Hypothalamus (tissue), 51 donors: ENCODE data around the gene RPL10A.

Experiments used
- DNase-seq, 51 donors: peaks; one replicate each; lab custom pipeline; 2025; lab: John Stamatoyannopoulos, UW

RPL10A gene

DNA sequence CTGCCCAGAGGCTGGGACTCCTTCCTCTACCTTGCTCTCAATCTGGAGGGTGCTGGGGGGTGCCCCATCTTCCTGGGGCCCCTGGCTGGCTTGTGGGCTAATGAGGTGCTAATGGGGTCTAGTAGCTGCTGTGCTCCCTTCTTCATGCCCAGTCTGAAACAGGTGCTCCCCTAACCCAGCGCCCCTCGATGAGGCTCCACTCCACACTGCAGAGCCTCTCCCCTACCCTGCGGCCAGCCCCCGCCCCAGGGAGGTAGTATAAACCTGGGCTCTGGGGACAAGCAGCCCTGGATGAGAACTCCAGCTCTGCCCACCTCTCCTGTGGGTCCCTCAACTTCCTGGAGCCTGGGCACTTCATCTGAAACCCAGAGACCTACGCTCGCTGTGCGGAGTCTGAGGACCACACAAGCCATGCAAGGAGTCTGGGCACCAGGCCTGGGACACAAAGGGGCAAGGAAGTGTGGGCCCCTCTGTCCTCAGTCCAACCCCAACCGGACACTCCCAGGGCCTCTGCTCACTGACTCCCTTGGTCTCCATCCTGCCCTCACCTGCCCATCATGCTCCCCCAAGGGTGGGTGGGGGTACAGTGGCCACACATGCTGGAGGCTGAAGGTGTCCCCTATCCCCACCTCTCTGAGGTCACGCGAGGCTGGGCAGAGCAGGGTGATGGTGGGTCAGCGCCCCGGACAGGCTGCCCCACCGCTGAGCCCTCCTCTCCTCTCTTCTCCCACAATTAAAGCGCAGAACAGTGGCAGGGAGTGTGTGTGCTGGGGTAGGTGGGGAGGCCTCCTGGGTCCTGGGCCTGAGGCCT, 6.1 kb downstream of the RPL10A start:
- DNase-seq = no peak

DNA sequence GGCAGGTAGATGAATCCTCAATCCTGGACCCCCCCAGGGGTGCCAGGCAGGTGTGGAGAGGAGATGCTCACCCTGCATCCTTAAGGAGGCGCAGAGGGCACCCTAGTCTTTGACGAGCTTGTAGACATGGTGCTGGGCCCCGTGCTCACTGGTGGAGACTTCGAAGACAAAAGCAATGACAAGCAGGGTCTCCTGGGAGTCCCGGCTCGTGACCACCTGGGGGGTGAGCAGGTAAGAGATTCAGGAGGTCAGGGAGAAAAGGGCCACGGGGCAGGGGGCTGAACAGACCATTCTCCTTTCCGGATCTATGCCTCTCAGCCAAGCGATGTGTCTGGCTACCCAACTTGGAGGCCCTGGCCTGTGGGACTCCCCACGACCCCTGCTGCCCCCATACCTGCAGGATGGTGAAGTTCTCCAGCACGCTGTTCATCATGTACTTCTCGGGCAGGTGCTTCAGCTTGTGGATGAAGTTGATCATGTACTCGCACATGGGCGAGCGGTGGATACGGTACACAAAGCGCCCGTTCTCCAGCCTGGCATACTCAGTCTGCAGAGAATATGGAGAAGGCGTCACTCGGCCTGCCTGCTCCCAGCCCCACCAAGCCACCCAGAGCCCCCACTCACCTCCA, 6.9 kb downstream of the RPL10A start:
- no peak for DNase-seq

DNA sequence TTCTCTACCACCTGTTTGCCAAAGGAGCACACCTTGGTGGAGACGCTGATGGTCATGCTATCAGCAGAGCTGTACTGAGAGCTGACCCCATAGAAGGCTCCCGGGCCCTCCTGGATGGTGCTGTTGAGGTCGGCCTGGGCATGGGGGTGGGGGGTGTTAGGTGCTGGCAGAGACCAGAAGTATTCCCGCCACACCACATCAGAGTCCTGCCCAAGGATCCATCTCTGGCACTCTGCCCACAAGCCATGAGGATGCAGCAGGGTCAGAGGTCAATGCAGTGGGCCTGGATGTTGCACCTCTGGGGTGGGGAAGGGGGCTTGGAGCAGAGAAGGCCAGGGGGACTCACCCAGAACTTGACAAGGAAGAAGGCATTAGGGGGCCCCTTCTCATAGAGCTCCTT, 7.4 kb downstream of the RPL10A start:
- DNase-seq = no peak

DNA sequence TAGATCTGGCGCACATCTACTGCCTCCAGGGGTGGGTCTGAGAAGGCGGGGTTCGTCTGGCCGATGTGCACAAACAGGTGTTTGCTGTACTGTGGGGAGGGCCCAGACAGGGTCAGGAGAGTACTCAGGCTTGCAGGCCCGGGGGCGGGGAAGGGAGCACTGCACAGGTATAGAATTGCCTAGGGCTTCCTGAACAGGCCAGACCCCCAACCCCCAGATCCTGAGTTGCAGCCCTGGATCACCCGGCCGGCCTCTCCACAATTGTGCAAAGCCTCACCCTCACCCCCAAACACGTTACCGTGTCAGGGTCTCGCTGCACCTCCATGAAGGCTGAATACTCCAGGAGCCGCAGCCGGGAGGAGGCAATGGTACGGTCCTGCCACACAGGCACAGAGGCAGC, 7.8 kb downstream of the RPL10A start:
- DNase-seq = no peak

DNA sequence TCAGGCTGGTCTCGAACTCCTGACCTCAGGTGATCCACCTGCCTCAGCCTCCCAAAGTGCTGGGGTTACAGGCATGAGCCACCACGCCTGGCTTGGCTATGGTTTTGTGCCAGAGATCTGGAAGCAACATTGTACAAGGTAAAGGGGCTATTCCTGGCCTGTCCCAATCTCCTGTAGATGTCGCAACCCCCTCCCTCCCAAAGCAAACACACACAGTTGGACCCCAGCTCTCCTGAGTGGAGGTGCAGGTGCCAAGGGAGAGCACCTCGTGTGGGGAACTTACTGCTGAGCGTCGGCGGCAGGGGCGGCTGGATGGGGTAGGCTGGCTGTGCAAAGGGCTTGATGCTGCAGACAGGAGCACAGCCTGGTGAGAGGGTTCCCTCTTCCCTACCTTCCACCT, 8.8 kb downstream of the RPL10A start:
- no peak for DNase-seq

DNA sequence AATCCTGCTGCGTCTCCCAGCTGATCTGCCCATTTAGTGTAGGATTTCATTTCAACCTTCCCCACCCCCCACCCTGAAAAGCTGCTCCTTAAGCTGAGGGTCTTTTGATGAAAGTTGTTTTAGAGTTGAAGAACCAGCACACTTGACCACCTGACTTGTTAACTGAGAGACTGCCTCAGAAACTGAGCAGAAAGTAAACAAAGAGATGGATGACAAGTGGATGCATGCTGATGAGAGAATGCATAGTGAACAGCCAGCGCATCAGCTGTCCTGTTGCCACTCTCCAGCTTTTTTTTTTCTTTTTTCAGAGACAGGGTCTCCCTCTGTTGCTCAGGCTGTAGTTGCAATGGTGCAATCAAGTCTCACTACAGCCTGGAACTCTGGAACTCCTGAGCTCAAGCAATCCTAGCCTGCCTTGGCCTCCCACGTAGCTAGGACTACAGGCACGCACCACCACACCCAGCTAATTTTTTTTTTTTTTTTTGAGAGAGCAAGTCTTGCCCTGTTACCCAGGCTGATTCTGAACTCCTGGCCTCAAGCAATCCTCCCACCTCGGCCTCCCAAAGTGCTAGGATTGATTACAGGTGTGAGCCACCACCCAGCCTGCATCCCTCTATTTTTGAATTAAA, 9.5 kb downstream of the RPL10A start:
- DNase-seq = no peak

DNA sequence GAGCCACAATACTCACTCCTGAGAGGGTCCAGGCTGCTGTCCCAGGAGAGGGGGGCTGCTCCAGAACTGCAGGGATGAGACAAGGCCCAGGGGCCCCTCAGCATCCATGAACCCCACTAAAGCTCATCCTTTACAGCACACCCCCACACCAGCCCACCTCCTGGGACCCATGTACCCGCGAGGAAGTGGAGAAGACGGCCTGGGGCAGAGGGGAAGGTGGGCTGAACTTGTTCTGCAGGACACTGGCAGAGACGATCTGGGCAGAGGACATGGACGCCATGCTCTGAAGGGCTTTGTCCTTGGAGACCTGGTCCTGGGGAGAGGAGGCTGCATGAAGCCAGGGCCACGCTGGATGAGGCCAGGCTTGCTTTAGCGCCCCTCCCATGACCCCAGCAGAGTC, 10.1 kb downstream of the RPL10A start:
- no peak for DNase-seq

DNA sequence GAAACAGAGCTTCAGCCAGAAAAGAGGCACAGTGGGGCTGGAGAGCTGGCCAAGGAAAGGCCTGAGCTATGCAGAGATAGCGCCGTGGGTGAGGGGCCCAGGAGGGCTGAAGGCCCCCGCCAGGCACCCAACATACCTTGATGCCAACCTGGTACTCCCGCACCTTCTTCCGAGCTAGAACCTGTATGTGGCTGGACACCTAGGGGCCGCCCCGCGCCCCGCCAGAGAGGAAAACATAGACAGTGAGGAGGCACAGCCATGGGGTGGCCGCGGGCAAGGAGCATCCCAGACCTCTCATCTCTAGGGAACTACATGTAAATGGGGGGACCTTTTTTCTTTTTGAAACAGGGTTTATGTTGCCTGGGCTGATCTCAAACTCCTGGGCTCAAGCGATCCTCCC, 12.0 kb downstream of the RPL10A start:
- DNase-seq = no peak

DNA sequence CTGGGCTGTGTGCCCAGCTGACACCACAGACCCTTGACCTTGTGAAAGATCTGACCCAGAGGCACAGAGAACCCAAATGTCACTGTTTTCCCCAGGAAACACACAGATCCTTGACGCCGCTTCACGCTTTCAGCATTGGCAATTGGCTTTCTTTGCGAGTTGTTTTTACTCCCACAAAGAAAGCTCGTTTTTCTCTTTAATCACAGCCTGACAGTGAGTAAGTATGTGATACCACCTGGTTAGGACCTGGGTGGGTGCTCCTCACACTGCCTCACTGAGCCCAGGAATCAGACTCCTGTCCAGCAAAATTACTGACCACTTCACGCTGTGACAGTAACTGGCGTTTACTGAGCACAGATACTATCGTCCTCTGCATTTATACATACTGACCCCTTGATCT, 13.0 kb downstream of the RPL10A start:
- DNase-seq = no peak

DNA sequence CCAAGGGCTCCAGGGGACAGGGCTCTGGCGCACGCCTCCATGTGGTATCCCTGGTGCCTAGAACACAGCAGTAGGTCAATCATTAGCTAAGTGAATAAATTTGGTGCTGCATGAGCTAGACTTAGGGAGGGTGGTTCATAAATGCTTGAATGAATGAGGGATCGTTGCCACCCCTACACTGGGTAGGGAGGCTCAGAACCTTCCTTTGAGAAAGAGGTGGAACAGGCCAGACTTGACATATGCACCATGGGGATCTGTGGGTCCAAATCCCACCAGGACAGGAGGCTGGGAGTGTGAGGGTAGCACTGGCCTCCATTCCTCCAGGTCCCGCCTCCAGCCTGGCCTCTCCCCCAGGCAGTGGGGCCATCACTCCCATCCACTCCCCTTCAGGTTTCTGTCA, 14.9 kb downstream of the RPL10A start:
- no peak for DNase-seq

DNA sequence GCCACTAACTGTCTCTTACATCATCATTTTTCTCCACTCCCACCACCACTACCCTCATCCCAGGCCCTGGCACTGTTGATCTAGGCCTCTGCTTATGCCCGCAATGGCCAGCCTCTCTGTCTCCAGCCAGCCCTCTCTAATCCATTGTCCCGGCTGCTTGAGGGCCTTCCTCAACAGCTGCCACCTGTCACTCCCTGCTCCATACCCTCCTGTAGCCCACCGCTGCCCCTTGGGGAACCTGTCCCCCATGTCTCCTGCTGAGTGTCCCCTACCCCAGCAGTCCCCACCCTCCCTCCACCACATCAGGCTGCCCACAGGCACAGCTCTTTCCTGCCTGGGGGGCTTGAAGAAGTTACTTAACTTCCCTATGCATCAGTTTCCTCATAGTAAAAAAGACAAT, 15.3 kb downstream of the RPL10A start:
- DNase-seq = no peak

DNA sequence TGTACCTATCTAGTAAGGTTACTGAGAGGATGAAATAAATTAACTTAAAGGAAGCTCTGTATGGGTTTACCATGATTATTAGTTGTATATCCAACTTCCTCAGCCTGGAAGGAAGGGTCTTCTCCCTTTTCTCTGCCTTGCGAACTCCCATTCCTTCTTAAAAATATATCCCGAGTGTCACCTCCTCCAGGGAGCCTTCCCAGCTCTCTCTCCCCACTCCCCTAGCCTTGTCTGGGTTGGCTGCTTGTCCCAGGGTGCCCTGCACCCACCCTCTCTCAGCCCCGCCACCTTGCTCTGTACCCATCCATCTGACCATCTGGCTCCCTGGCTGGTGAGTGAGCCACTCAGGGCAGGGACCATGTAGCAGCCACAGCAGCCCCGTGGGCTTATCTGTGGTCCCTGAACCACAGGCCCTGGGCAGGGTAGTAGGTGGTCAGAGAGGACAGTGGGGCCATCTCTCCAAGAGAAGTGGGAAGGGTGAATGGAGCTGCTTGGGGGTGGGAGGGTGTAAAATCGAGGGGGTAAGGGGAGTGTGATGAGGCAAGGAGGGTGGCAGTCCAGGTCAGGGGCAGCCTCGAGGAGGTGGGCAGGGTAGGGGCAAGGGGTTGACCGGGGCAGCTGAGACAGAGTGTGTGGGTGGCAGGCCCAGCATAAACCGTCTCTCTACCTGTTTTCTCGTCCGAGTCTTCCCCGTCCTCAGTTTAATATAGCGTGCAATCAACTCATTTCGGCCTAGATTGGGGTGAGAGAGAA, 15.9 kb downstream of the RPL10A start:
- no peak for DNase-seq

DNA sequence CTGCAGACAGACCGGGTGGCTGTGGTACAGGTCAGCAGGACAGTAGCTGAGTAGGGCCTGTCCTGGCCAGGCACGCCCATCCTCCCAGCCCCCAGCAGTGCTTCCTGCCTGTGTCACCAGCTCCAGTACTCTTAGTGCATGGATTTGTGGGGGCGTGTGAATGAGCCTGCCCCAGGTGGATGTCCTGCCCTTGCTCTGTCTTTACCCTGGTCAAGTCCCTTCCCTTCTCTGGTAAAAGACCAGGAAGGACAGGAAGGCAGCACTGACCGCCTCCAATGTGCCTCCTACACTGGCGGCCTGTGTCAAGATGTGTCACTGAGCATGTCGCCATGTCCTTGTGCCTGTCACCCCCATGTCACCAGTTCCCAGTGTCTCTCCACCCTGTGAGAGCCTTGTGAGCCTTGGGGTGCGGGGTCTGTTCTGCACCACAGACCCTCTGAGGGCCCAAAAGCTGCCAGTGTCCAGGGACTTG, 16.8 kb downstream of the RPL10A start:
- DNase-seq = no peak

DNA sequence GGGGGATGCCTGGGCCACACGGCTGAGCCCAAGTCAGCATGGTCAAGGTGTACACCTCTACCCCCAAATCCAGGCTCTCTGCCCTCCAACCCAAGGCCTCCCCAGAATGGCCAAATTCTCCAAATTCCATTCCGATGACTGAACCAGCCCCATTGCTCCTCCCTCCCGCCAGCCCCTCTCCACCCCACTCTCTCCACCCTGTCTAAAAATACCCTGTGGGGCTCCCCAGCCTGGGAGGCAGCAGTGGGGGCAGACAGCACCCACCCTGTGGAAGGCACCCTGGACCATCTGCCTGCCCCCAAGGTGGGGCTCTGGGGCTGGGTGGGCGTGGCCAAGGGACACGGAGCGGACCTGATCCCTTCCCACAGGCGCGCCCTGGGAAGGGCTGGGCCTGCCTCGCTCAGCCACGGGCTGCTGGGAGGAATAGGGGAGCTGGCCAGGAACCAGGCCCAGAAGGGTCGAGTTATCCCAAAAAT, 17.2 kb downstream of the RPL10A start:
- DNase-seq = no peak

DNA sequence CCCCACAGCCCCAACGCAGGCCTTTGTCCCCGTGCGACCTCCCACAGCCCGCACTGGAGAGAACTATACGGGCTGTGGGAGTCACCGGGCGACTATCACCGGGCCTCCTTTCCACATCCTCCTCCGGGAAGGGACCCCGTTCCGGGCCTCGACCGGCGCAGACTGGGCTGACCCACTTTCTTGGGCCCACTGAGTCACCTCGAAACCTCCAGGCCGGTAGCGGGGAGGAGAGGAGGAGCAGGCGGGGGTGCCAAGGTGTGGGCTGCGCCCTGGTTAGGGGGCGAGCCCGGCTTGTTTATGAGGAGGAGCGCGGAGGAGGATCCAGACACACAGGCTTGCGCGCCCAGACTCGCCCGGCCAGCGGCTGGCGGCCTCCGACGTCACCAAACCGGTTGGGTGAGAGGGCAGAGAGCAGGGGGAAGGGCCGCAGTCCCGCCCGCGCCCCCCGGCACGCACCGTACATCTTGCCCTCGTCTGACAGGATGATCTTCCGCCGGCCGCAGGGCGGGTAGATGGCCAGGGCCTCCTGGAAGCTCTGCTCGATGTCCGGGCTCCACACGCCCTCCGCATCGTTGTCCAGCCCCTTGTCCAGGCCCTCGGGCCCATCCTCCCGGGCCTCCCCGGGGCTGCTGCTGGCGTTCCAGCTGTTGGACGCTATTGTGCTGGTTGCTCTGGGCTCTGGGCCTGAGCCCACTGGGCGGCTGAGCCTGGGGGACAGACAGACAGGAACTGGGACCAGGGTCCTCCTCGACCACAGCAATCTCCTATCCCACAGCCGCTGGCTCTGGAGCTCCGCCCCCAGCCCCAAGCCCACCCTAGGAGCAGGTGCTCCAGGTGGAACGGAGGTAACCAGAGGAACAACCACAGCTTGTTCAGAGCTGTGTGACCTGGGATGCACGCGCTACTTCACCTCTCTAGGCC, 18.1 kb downstream of the RPL10A start:
- DNase-seq = no peak

DNA sequence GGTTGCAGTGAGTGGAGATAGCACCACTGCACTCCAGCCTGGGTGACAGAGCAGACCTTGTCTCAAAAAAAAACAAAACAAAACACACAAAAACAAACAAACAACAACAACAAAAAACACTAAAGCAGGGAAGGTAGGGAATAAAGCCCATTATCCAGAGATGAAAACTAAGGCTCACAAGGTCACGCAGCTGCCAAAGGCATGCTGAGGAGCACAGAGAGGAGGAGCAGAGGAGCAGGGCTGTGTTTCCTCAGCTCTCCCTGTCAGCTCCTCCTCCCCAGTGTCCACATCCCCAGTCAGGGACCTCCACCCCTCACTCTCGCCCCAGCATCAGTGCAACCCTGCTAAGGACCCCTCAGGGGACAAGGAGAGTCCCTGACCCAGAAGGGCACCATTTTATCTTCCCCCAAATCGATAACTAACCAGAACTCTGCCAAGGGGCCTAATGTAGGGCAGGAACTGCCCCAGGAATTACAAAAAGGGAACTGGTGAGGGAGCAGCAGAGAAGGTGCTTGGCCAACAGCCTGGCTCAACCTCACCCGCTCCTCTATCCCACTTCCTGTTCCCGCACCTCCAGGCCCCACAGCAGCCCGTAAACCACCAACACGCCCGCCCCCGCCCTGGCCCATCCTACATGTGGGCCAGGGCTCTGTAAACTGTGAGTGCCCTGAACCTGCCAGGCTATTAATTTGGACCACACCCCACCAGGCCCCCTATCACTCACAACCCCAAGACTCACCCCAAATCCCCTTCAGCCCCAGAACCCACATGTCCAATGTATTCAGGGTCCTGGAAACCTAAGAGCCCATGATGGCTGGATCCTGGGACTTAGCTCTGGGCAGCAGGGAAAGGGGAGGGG, 19.7 kb downstream of the RPL10A start:
- no peak for DNase-seq

DNA sequence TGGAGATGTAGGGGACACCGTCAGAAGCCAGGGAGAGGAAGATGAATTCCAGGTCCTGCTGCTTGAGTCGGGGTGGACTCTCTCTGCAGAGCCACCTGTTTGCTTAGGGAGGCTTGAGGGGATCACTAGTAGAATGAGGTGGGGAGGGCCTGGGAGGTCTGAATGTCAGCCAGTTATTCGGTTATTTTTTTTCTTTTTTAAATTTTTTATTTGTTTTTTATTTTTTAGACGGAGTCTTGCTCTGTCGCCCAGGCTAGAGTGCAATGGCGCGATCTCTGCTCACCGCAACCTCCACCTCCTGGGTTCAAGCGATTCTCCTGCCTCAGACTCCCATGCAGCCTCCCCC, 20.3 kb downstream of the RPL10A start:
- DNase-seq = no peak

DNA sequence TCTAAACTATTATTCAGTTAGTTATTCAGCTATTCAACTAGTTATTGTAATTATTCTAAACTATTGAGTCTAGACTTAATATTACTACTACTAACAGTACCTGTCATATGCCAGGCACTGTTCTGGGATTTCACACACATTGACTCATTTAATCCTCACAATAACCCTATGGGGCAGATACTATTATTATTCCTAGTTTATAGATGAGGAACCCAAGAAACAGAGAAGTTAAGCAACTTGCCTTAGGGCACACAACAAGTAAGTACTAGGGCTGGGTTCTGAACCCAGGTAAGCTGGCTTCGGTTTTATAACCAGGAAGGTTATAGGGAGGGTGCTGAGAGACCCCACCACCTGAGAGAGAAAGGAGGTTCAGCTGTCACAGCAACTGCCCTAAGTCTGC, 20.9 kb downstream of the RPL10A start:
- no peak for DNase-seq
